ENCODE data around the gene SSTR5.

Gene SSTR5

GRCh38 chr16:1093284-1094123 is 21.0 kb downstream of the SSTR5 start:
- peak; percentile 71 for DNase-seq

- DNase-seq, result no peak
These were observed 21.6 kb downstream of the SSTR5 start for GRCh38 chr16:1094124-1094479.

DNA sequence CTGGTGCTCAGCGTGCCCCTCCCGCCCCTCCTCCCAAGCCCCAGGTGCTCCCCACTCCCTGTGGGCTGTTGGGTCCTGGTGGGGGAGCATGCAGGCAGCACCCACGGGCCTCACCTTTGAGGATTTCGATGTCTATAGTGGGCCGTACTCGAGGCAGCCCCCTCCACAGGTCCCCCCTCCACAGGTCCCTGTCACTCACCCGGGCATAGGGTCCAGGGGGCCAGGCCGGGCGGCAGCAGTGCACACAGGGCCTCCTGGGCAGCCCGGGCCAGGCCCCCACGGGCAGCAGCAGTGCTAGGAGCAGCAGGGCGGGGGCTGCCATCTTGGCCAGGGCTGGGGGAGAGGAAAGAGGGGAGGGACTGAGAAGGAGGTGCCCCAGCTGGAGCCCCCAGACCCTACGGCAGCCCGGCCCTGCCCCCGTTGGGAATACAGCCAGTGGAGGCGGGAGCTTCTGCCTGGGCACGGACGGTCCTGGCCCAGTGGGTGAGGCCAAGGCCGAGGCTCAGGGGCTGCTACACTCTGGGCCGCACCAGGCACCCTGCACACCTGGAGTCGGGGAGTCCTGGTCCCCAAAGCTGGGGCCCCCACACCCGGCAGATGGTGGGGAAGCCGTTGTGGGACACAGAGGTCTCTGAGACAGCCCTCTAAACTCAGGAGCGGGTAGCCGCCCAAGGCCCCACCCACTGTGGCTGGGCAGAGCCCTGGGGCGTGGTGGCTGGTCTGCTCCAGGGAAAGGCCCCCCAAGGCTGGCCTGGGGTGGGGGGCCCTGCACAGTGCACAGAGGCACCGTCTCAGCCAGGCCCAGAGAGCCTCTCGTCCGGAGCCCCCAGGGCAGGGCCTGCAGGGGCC is 22.3 kb downstream of the SSTR5 start:
- DNase-seq, result no peak

GRCh38 chr16:1095450-1096168 is 23.1 kb downstream of the SSTR5 start:
- DNase-seq, result no peak

DNA sequence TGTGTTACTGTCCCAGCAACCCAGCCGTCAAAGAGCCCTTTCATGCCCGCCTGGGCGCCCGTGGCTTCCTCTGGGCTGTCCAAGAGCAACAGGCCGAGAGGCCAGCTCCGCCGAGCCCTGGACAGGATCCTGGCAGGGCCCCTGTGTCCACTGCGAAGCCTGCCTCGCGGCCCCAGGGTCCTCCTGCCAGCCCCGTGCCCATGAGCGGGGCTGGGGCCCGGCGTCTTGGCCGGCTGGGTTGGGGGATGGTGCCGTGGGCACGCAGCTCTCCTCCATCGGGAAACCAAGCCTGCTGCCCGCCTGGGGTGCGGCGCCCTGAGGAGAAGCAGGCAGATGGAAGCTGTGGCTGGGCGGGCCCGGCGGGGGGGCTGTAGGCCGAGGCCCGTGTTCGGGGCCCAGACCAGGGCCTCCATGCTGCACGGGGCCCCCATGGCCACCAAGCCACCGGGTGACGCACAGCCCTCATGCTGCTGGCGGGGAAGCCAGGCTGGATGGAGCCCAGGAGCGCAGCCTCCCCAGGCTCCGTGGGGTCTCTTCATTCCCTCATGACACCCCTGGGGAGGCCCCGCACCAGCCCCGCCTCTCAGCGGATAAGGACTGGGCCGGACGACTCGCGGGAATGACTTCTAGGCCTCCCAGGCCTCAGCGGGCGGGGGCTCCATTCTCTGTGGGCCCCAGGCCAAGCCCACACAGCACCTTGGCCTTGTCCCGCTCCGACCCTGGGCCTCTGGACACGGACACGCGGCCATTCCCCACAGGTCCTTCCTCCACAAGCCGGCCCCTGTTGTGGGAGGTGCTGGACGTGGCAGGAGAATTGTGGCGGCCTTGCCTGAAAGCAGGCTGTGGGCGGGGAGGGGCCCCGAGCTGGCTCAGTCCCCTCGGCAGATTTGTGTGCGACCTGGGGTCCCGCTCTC is 23.9 kb downstream of the SSTR5 start, which contains the start of gene C1QTNF8:
C1QTNF8 (minus strand) TSS at position 76 of the 914 bp plus-strand sequence. CDS start 1,322 bp downstream, outside the sequence.
- no peak for DNase-seq

GRCh38 chr16:1097156-1097555 is 24.6 kb downstream of the SSTR5 start:
- no peak for DNase-seq

- DNase-seq, result no peak
These were observed 25.3 kb downstream of the SSTR5 start for GRCh38 chr16:1097800-1098199.

- DNase-seq, result no peak
These were observed 25.9 kb downstream of the SSTR5 start for GRCh38 chr16:1098266-1098991.

DNA sequence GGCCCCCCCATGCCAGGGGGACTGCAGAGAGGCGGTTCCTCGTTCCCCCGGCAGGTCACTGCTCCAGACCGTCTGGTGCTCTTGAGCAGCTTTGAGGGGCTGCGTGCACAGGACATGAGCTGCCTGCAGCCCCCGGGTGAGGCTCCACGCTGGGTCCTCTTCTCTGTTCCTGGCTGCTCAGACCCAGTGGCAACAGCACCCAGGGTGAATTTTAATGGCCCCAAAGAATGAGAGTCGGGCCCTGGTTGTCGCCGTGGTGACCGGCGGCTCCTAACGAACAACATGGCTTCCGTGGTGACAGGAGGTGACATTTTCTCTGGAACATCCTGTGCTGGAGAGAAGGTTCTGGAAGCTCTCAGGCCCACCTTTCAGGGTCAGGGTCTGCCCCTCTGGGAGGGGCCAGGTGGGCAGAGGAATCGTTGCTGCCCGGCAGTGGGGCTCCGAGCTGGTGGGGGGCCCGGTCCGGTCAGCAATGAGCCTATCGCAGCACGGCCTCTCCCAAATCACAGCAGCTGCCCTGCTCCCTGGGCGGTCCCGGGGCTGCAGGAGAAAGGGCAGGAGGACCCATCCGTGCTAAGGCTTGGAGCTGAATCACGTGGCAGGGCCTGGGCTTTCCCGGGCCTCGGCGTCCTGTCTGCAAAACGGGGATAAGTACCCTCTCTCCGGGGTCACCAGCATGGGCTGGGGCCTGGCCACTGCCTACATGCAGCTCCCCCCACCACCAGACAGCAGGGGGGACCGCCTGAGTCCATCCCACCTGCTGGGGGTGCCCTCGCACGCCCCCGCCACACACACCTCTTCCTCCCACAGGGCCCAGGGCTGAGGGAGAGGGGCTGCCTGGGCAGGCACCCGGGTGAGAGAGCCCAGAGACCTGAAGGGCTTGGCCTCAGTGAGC is 26.9 kb downstream of the SSTR5 start:
- DNase-seq, result no peak

- no peak for DNase-seq
These were observed 27.7 kb downstream of the SSTR5 start for GRCh38 chr16:1100084-1100800.

DNA sequence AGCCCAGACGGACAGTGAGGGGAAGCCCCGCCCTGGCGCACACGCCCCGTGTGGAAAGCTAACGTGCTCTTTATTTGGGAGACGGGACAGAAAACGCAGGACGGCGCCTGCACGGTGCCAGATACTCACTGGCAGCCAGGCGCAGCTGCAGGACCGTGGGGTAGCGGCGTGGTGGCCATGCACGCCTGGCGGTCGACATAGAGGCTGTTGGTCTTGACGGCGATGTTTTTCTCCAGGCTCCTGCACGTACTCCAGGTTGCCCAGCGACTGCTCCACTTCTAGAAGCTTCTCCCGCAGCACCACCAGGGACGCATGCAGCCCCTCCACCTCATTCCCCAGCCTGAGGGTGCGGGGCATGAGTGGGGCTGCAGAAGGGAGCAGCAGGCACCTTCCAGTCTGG is 28.6 kb downstream of the SSTR5 start:
- DNase-seq, result no peak

GRCh38 chr16:1101573-1102332 is 29.2 kb downstream of the SSTR5 start:
- DNase-seq, result no peak

- DNase-seq, result no peak
These were observed 29.8 kb downstream of the SSTR5 start for GRCh38 chr16:1102333-1102700.

GRCh38 chr16:1102921-1103635 is 30.5 kb downstream of the SSTR5 start:
- DNase-seq, result peak; percentile 78

GRCh38 chr16:1103636-1103980 is 31.1 kb downstream of the SSTR5 start:
- no peak for DNase-seq

GRCh38 chr16:1105888-1106620 is 33.5 kb downstream of the SSTR5 start:
- DNase-seq, result peak; percentile 64

GRCh38 chr16:1106659-1107058 is 34.1 kb downstream of the SSTR5 start:
- DNase-seq, result no peak

DNA sequence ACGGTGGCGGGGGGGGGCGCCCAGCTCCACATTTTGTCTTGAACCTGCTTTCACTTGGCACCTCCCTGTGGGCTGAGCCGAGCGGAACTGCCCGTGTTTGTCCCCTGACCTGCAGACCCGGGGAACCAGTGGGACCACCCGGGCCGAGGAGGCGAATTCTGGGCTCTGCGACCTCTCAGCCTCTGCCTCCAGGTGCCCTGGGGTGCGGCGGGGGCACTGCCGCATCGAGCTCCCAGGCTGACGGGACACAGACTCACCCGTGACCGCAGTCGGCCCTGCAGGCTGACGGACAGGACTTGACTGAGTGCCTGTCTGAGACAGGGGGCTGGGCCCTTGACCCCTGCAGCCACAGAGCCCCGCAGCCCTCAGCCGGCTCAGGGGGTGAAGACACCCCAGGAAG is 34.6 kb downstream of the SSTR5 start:
- no peak for DNase-seq

Measured in activated CD4-positive, alpha-beta T cell treated with anti-CD3 and anti-CD28 coated beads for 48 hours (primary cell).